ENCODE measurements around the gene DDX39B.

DDX39B gene

GRCh38 chr6:31574106-31575061 is 32.6 kb upstream of the DDX39B start:
- no peak for DNase-seq (ENCODE audit: low read depth)
- H3K4me3 ChIP-seq (ENCODE audit: low read depth, low read length): no peak overlapping the region
- in situ Hi-C loops (cut with HindIII; ENCODE audit: low sequenced_read_pairs): no loop called here
- TF ChIP-seq CTCF (IDR thresholded peaks at IDR 0.05; ENCODE audit: low read depth, low read length, missing control alignments): no peak

DNA sequence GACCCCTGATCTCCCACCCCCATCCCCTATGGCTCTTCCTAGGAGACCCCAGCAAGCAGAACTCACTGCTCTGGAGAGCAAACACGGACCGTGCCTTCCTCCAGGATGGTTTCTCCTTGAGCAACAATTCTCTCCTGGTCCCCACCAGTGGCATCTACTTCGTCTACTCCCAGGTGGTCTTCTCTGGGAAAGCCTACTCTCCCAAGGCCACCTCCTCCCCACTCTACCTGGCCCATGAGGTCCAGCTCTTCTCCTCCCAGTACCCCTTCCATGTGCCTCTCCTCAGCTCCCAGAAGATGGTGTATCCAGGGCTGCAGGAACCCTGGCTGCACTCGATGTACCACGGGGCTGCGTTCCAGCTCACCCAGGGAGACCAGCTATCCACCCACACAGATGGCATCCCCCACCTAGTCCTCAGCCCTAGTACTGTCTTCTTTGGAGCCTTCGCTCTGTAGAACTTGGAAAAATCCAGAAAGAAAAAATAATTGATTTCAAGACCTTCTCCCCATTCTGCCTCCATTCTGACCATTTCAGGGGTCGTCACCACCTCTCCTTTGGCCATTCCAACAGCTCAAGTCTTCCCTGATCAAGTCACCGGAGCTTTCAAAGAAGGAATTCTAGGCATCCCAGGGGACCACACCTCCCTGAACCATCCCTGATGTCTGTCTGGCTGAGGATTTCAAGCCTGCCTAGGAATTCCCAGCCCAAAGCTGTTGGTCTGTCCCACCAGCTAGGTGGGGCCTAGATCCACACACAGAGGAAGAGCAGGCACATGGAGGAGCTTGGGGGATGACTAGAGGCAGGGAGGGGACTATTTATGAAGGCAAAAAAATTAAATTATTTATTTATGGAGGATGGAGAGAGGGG is 31.7 kb upstream of the DDX39B start:
- TF ChIP-seq CTCF (IDR thresholded peaks at IDR 0.05; ENCODE audit: low read depth, low read length, missing control alignments): no peak
- in situ Hi-C loops (cut with HindIII; ENCODE audit: low sequenced_read_pairs): no loop called here
- DNase-seq (ENCODE audit: low read depth): no peak
- no peak overlapping the region for H3K4me3 ChIP-seq (ENCODE audit: low read depth, low read length)

GRCh38 chr6:31572041-31572911 is 30.5 kb upstream of the DDX39B start, which contains the start of gene LTA:
TSS of gene LTA (plus strand) at chr6:31572289. CDS start at chr6:31572743, 454 bp downstream.
- H3K4me3 ChIP-seq (ENCODE audit: low read depth, low read length): no peak within 1 kb of the TSS
- in situ Hi-C loops (cut with HindIII; ENCODE audit: low sequenced_read_pairs): no loop called here
- DNase-seq (ENCODE audit: low read depth): no peak
- no peak for TF ChIP-seq CTCF (IDR thresholded peaks at IDR 0.05; ENCODE audit: low read depth, low read length, missing control alignments)

DNA sequence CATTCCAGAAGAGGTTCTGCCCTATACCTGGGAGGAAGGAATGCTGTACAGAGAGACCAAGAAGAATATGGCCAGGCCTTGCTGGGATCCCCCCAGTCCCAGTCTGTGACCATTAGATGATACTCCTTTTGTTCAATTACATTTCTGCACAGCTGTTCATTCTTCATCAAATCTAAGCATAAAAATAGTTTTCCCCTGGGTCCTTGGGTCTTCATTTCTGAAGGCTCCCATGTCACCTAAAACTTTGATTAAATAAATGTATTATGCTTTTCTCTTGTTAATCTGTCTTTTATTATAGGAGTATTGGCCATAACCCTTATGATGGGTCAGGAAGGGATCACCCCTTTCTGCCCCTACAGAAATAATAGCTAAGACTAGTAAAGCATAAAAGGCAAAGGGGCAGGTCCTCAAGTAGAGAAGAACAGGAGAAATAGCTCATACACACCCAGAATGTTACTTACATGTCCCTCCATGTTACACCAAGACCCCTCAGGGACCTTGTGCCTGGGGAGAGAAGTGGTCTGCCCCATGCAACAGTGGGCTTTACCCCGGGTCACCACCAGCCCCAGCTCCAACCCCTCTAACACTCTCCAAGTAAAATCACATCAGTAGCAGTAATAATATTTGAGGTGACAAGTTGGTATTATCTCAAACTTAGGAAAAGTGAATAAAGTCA is 28.2 kb upstream of the DDX39B start:
- no peak for DNase-seq (ENCODE audit: low read depth)
- no peak for TF ChIP-seq CTCF (IDR thresholded peaks at IDR 0.05; ENCODE audit: low read depth, low read length, missing control alignments)
- in situ Hi-C loops (cut with HindIII; ENCODE audit: low sequenced_read_pairs): no loop called here
- no peak overlapping the region for H3K4me3 ChIP-seq (ENCODE audit: low read depth, low read length)

GRCh38 chr6:31568537-31568961 is 26.7 kb upstream of the DDX39B start:
- in situ Hi-C loops (cut with HindIII; ENCODE audit: low sequenced_read_pairs): no loop called here
- no peak for DNase-seq (ENCODE audit: low read depth)
- TF ChIP-seq CTCF (IDR thresholded peaks at IDR 0.05; ENCODE audit: low read depth, low read length, missing control alignments): no peak
- no peak overlapping the region for H3K4me3 ChIP-seq (ENCODE audit: low read depth, low read length)
